Measurements from ENCODE around the gene DNAJC10.

Gene DNAJC10

GRCh38 chr2:182804128-182804527, 88.1 kb downstream of the DNAJC10 start:
- DNase-seq = no peak
- TF ChIP-seq CTCF (IDR thresholded peaks at IDR 0.05) = no peak
- peaks cover 16% of the 10 kb centered on the region for H3K4me1 Mint-ChIP-seq
- no peak overlapping the region for H3K27ac Mint-ChIP-seq
- H3K4me3 Mint-ChIP-seq = no peak overlapping the region
- peaks cover 6% of the 10 kb centered on the region for H3K27me3 Mint-ChIP-seq (ENCODE audit: low read depth, poor library complexity)
- no peaks in the 10 kb centered on the region for H3K9me3 Mint-ChIP-seq
- no peaks in the 10 kb centered on the region for H3K36me3 Mint-ChIP-seq (ENCODE audit: low read depth)

DNA sequence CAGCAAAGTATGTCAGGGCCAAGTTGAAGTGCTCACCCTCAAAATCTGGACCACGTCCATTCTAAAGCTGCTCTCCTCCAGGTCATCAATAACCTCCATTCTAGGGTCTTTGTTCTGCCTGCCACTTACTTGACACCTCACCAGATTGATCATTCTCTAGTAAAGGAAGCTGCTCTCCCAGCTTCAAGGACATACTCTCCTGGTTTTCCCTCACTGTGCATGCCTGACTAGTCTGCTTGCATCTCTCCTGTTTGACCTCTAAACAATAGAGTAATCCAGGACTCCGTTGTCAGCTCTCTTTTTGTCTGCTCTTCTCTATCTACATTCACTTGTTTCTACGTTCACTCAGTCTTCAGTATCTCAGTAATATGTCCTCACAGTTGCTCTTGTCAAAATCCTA, 91.3 kb downstream of the DNAJC10 start:
- Mint-ChIP-seq H3K9me3 (no peaks in the 10 kb centered on the region), H3K4me1 (peaks cover 9% of the 10 kb centered on the region), H3K4me3 (no peak overlapping the region), H3K27ac (no peak overlapping the region), H3K36me3 (ENCODE audit: low read depth) (no peaks in the 10 kb centered on the region), H3K27me3 (ENCODE audit: low read depth, poor library complexity) (peaks cover 3% of the 10 kb centered on the region)
- no peak for TF ChIP-seq CTCF (IDR thresholded peaks at IDR 0.05)
- peak; percentile 3 for DNase-seq

DNA sequence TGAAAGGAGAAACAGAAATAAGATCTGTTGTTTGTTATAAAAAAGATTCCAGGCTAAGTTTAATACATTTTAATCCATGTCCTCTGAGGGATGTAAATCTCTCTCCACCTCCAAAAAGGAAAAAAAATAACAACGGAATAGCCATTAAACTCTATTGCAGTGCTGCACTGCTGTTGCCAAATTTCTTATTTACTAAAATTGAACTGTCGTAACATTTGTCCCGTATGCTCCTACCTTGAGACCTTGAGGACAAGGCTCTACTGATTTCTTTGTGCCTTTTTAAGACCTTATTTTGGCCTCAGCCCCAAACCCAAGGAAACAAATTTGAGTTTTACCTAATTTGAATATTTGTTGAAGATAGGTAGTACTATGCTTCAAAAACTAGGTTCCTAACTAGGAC, 94.0 kb downstream of the DNAJC10 start:
- Mint-ChIP-seq H3K27me3 (ENCODE audit: low read depth, poor library complexity) (peaks cover 3% of the 10 kb centered on the region), H3K4me1 (peaks cover under 1% of the 10 kb centered on the region), H3K4me3 (no peak overlapping the region), H3K27ac (no peak overlapping the region), H3K36me3 (ENCODE audit: low read depth) (no peaks in the 10 kb centered on the region), H3K9me3 (no peaks in the 10 kb centered on the region)
- no peak for DNase-seq
- no peak for TF ChIP-seq CTCF (IDR thresholded peaks at IDR 0.05)

DNA sequence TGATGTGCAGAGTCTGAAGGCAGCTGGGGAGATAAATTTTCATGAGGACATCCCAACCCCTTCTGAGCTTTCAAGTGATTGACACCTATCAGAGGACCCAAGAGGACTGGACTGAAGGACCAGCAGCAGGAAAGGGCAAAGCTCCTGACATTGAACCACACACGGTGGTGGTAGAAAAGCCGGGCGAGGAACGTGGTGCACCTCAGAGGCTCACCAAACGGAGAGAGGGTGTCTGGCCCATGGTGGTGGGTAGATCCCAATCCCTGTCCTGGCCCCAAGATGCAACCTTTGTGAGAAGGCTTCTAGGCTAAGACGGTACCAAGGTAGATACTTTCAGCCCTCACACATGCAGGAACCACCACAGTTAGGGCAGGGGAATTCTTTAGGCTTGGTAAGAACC, 98.3 kb downstream of the DNAJC10 start:
- no peak overlapping the region for H3K27ac Mint-ChIP-seq
- TF ChIP-seq CTCF (IDR thresholded peaks at IDR 0.05) = no peak
- no peaks in the 10 kb centered on the region for H3K9me3 Mint-ChIP-seq
- peaks cover 3% of the 10 kb centered on the region for H3K27me3 Mint-ChIP-seq (ENCODE audit: low read depth, poor library complexity)
- DNase-seq = no peak
- peaks cover 29% of the 10 kb centered on the region for H3K4me1 Mint-ChIP-seq
- H3K4me3 Mint-ChIP-seq = no peak overlapping the region
- no peaks in the 10 kb centered on the region for H3K36me3 Mint-ChIP-seq (ENCODE audit: low read depth)

DNA sequence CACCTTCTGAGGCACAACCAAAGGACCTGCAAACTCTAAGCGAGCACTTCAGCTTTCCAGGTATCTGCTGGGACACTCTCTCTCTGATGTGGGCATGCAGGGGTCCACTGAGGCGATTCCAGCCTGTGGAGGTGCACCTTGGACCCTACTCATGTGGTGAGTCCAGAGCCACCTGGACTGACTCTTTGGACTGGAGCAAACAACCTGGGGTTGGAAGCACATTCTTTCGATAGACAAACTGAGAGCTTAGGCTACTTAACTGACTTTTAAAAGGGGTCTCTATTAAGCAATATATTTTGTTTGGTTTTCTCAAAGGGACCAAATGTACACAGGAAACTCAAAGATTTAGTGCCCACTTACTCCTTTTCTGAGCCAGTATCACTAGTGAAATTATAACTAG, 98.7 kb downstream of the DNAJC10 start:
- peaks cover 29% of the 10 kb centered on the region for H3K4me1 Mint-ChIP-seq
- H3K27me3 Mint-ChIP-seq (ENCODE audit: low read depth, poor library complexity) = peaks cover 7% of the 10 kb centered on the region
- DNase-seq = no peak
- no peak overlapping the region for H3K27ac Mint-ChIP-seq
- no peak overlapping the region for H3K4me3 Mint-ChIP-seq
- H3K36me3 Mint-ChIP-seq (ENCODE audit: low read depth) = no peaks in the 10 kb centered on the region
- TF ChIP-seq CTCF (IDR thresholded peaks at IDR 0.05) = no peak
- H3K9me3 Mint-ChIP-seq = no peaks in the 10 kb centered on the region

GRCh38 chr2:182816866-182817265, 100.8 kb downstream of the DNAJC10 start:
- H3K36me3 Mint-ChIP-seq (ENCODE audit: low read depth) = no peaks in the 10 kb centered on the region
- H3K4me3 Mint-ChIP-seq = no peak overlapping the region
- no peak for DNase-seq
- H3K9me3 Mint-ChIP-seq = no peaks in the 10 kb centered on the region
- H3K27me3 Mint-ChIP-seq (ENCODE audit: low read depth, poor library complexity) = peaks cover 4% of the 10 kb centered on the region
- no peak overlapping the region for H3K27ac Mint-ChIP-seq
- H3K4me1 Mint-ChIP-seq = peaks cover 29% of the 10 kb centered on the region
- TF ChIP-seq CTCF (IDR thresholded peaks at IDR 0.05) = no peak
